Activated naive CD4-positive, alpha-beta T cell treated with anti-CD3 and anti-CD28 coated beads, Interleukin-2, amount 50 U/mL, for 24 hours (primary cell): Measurements from ENCODE around the gene UNC79.

Source experiments
- H3K27ac Mint-ChIP-seq: one replicate; pipeline ENCODE4 v1.8.0; 2021; ENCODE audit warnings: mild to moderate bottlenecking, mixed read lengths
- H3K27me3 Mint-ChIP-seq: one replicate; pipeline ENCODE4 v1.8.0; 2021; ENCODE audit warnings: mixed read lengths
- H3K36me3 Mint-ChIP-seq: one replicate; pipeline ENCODE4 v1.8.0; 2021; ENCODE audit warnings: mixed read lengths
- H3K4me1 Mint-ChIP-seq: one replicate; pipeline ENCODE4 v1.8.0; 2021; ENCODE audit warnings: mixed read lengths
- H3K4me3 Mint-ChIP-seq: one replicate; pipeline ENCODE4 v1.8.0; 2021; ENCODE audit warnings: mild to moderate bottlenecking, mixed read lengths
- H3K9me3 Mint-ChIP-seq: one replicate; pipeline ENCODE4 v1.8.0; 2021; ENCODE audit warnings: mixed read lengths

Gene UNC79

DNA sequence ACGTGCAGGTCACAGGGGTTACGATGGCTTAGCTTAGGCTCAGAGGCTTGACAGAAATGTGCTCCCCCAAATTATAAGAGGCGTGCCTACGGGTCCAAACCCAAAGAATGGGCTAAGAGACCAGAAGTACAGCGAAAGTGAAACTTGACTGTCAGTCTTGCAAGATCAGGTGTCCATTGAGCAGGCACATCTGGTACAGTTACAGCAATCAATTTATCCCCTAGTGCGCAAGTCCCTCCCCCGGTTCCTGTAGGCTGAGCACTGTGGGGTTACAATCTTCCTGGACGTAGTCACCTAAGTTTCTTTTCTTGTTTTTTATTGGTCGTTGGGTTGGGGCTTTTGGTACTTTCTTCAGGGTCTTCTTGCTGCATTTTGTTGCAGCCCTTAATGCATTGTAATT is 134.2 kb downstream of the UNC79 start:
- no peaks in the 10 kb centered on the region for H3K4me1 Mint-ChIP-seq
- no peaks in the 10 kb centered on the region for H3K36me3 Mint-ChIP-seq
- no peak overlapping the region for H3K4me3 Mint-ChIP-seq
- H3K27ac Mint-ChIP-seq = no peak overlapping the region
- no peaks in the 10 kb centered on the region for H3K27me3 Mint-ChIP-seq
- peaks cover 6% of the 10 kb centered on the region for H3K9me3 Mint-ChIP-seq

- no peak overlapping the region for H3K4me3 Mint-ChIP-seq
- peaks cover 6% of the 10 kb centered on the region for H3K9me3 Mint-ChIP-seq
- no peaks in the 10 kb centered on the region for H3K4me1 Mint-ChIP-seq
- no peak overlapping the region for H3K27ac Mint-ChIP-seq
- peaks cover 2% of the 10 kb centered on the region for H3K27me3 Mint-ChIP-seq
- H3K36me3 Mint-ChIP-seq = no peaks in the 10 kb centered on the region
Measured at GRCh38 chr14:93566065-93566693, 135.4 kb downstream of the UNC79 start.

GRCh38 chr14:93571275-93571674 is 140.5 kb downstream of the UNC79 start:
- Mint-ChIP-seq H3K4me3 (no peak overlapping the region), H3K9me3 (no peaks in the 10 kb centered on the region), H3K36me3 (no peaks in the 10 kb centered on the region), H3K27ac (no peak overlapping the region), H3K4me1 (no peaks in the 10 kb centered on the region), H3K27me3 (peaks cover 3% of the 10 kb centered on the region)

DNA sequence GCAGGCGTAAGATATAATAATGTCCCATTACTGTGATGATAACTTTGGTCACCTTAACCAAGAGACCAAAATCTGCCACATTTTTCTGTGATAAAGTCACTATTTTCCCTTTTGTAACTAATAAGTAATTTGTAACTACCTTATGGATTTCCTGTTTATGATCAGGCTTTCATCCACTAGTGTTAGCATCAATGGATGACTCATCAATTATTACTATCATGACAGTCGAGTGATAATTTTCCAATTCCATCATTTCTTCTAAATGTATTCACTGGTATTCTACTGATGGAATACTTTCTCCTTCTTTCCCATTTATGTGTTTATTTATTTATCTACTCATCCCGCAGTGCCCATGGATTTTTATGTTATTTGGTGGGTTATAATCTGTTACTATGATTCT is 148.4 kb downstream of the UNC79 start:
- Mint-ChIP-seq H3K36me3 (no peaks in the 10 kb centered on the region), H3K4me1 (no peaks in the 10 kb centered on the region), H3K9me3 (no peaks in the 10 kb centered on the region), H3K27me3 (peaks cover 1% of the 10 kb centered on the region), H3K27ac (no peak overlapping the region), H3K4me3 (no peak overlapping the region)

GRCh38 chr14:93582516-93582915 is 151.8 kb downstream of the UNC79 start:
- H3K27ac Mint-ChIP-seq = no peak overlapping the region
- H3K9me3 Mint-ChIP-seq = no peaks in the 10 kb centered on the region

GRCh38 chr14:93587330-93587729 is 156.6 kb downstream of the UNC79 start:
- Mint-ChIP-seq H3K4me3 (no peak overlapping the region), H3K4me1 (no peaks in the 10 kb centered on the region), H3K36me3 (no peaks in the 10 kb centered on the region), H3K27me3 (peaks cover 8% of the 10 kb centered on the region), H3K9me3 (peaks cover 4% of the 10 kb centered on the region), H3K27ac (no peak overlapping the region)

More at GRCh38 chr14:93582516-93582915, 151.8 kb downstream of the UNC79 start:
- no peaks in the 10 kb centered on the region for H3K4me1 Mint-ChIP-seq
- H3K27me3 Mint-ChIP-seq = peaks cover 2% of the 10 kb centered on the region
- no peak overlapping the region for H3K4me3 Mint-ChIP-seq
- no peaks in the 10 kb centered on the region for H3K36me3 Mint-ChIP-seq

DNA sequence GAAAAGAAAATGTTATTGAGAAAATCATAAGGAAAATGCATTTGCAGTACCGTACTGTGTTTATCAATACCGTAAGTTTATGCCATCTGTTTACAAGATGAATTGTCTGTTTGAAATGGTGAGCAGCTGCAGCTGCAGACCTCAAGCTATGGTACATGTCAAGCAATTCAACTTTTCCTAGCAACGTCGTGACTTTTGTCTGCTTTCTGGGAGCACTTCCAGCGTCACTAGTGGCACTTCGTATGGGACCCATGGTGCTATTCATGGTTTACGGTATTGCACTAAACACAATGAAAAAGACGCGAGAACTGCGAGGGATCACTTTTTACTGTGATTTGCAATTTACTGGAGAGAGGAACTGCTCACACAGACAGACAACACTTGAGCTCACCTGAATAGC is 160.8 kb downstream of the UNC79 start:
- H3K36me3 Mint-ChIP-seq = no peaks in the 10 kb centered on the region
- peaks cover 4% of the 10 kb centered on the region for H3K9me3 Mint-ChIP-seq
- H3K27ac Mint-ChIP-seq = no peak overlapping the region
- peaks cover 16% of the 10 kb centered on the region for H3K27me3 Mint-ChIP-seq
- no peak overlapping the region for H3K4me3 Mint-ChIP-seq
- H3K4me1 Mint-ChIP-seq = no peaks in the 10 kb centered on the region

DNA sequence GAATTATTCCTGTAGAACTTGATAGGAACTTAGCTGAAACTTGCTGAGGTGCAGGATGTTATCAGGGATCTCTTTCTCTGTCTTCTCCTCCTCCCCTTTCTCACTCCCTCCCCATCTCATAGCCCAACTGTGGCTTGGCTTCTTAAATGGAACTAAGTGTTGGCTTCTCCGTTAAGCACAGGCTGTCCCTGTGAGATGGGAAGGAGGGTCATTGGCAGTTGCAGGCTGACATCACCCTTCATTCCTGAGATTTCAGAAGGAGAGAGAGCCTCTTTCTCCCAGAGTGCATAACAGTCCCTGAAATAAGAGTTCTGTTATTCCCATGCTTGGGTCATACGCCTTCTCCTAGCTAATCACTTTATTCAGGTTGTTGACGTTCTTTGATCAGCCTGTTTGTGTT is 162.0 kb downstream of the UNC79 start:
- Mint-ChIP-seq H3K4me1 (no peaks in the 10 kb centered on the region), H3K27me3 (peaks cover 12% of the 10 kb centered on the region), H3K27ac (no peak overlapping the region), H3K9me3 (peaks cover 4% of the 10 kb centered on the region), H3K4me3 (no peak overlapping the region), H3K36me3 (no peaks in the 10 kb centered on the region)

DNA sequence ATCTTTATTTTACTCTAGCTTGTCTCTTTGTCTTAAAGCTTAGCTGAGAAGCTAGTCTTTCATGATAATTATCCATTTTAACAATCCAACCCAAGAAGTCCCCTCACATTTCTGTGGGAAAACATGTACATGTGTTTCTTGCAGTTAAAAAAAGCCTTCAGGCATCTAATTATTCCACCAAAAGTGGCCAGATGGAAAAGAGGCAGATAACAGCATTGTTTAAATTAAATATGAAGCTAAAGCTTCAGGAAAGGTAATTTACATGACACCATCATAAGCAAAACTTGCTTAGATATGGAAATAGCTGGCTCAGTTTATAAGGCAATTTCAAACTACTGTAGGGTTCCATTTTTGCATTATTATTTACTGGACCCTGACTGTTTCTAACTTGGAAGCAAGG is 175.4 kb downstream of the UNC79 start:
- peaks cover 11% of the 10 kb centered on the region for H3K27me3 Mint-ChIP-seq
- H3K4me3 Mint-ChIP-seq = no peak overlapping the region
- no peaks in the 10 kb centered on the region for H3K4me1 Mint-ChIP-seq

DNA sequence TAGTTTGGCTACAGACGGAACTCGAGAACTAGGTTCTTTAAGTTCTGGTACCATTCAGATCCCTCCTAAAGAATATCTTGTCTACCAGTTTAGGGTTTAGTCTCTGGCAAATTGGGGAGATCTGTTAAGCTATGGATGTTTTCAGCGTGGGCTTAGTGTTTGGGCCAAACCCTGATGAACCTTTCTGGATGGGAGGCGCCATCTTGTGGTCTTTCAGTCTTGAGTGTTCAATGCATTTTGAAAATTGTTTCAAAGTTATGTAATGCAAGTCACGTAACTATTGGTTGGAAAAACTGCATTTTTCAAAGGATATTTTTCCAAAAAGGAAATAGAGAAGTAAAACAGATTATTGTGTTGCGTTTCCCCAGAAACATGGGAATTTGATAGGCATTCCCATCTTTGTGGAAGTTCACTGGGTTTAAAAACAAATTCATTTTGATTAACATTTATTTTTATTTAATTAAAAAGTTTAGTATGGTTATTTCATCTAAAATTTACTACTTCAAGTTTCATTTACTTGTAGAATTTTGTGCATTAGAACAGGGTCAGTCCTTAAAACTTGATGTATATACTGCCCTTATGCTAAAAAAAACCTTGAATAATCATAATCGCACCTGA is 188.5 kb downstream of the UNC79 start:
- no peaks in the 10 kb centered on the region for H3K9me3 Mint-ChIP-seq
- no peak overlapping the region for H3K27ac Mint-ChIP-seq

More for the DNA sequence above, 175.4 kb downstream of the UNC79 start:
- Mint-ChIP-seq H3K9me3 (no peaks in the 10 kb centered on the region), H3K36me3 (no peaks in the 10 kb centered on the region), H3K27ac (no peak overlapping the region)

GRCh38 chr14:93628048-93628447 is 197.3 kb downstream of the UNC79 start:
- Mint-ChIP-seq H3K4me1 (no peaks in the 10 kb centered on the region), H3K27ac (no peak overlapping the region), H3K9me3 (no peaks in the 10 kb centered on the region), H3K27me3 (peaks cover 8% of the 10 kb centered on the region), H3K36me3 (no peaks in the 10 kb centered on the region), H3K4me3 (no peak overlapping the region)

More for the DNA sequence above, 188.5 kb downstream of the UNC79 start:
- H3K27me3 Mint-ChIP-seq = peaks cover 2% of the 10 kb centered on the region
- H3K4me1 Mint-ChIP-seq = no peaks in the 10 kb centered on the region
- no peak overlapping the region for H3K4me3 Mint-ChIP-seq
- no peaks in the 10 kb centered on the region for H3K36me3 Mint-ChIP-seq

DNA sequence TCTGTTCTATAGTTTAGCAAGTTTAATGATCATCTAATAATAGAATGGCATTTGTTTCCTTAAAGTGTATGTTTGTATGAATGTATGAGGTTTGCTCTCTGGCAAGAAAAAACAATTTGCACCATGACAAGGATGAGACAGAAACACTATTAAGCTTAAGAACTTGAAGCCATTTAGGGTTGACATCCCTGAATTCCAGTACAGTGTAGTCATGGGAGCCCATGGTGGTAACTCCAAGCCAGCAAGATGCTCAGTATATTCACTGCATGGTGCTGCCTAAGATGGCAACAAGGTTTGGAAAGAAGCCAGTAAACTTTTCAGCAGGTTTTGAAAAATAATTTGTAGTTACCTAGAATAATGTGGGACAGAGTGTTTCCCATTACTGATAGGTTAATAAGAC is 198.9 kb downstream of the UNC79 start:
- no peaks in the 10 kb centered on the region for H3K4me1 Mint-ChIP-seq

DNA sequence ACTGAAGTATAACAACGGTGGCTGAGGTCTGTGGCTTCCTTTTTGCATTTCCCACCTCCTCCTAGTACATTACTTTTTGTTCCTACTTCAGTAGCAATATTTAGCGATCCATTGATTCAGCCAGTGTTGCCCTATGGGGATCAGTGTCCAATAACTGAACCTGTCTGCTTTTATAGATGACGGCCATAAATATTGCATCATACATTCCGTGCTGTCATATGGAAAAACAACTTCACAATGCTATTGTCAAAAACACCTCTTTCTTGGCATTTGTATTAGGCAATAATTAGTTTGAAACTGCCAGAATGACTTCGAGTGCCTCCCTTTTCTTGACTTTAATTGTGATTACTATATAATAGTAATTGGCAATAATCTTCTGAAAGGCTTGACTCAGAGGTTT is 208.1 kb downstream of the UNC79 start:
- no peak overlapping the region for H3K27ac Mint-ChIP-seq
- H3K9me3 Mint-ChIP-seq = no peaks in the 10 kb centered on the region
- no peaks in the 10 kb centered on the region for H3K36me3 Mint-ChIP-seq
- no peaks in the 10 kb centered on the region for H3K4me1 Mint-ChIP-seq
- peaks cover 35% of the 10 kb centered on the region for H3K27me3 Mint-ChIP-seq
- no peak overlapping the region for H3K4me3 Mint-ChIP-seq

More for the DNA sequence above, 198.9 kb downstream of the UNC79 start:
- Mint-ChIP-seq H3K4me3 (no peak overlapping the region), H3K9me3 (no peaks in the 10 kb centered on the region), H3K27me3 (peaks cover 7% of the 10 kb centered on the region), H3K36me3 (no peaks in the 10 kb centered on the region), H3K27ac (no peak overlapping the region)

DNA sequence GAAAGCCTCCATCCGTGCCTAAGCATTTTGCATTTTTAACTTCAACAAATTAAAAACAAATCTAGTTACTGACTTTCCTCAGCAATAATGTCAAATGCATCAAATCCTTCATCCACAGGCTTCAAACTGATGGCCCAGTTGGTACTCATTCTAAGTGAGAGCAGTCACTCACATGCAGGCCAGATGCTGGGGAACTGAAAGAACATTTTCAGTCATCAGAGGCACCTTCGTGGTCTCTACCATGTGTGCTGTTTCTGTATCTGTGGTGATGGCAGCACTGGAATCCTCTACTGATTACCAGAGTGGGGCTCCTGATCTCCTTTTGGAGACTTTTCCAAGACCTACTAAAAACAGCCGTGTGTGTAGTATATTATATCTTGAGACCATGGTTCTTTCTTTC is 212.4 kb downstream of the UNC79 start:
- Mint-ChIP-seq H3K9me3 (no peaks in the 10 kb centered on the region), H3K27me3 (peaks cover 39% of the 10 kb centered on the region), H3K4me3 (no peak overlapping the region), H3K27ac (no peak overlapping the region), H3K36me3 (no peaks in the 10 kb centered on the region), H3K4me1 (peaks cover 1% of the 10 kb centered on the region)

DNA sequence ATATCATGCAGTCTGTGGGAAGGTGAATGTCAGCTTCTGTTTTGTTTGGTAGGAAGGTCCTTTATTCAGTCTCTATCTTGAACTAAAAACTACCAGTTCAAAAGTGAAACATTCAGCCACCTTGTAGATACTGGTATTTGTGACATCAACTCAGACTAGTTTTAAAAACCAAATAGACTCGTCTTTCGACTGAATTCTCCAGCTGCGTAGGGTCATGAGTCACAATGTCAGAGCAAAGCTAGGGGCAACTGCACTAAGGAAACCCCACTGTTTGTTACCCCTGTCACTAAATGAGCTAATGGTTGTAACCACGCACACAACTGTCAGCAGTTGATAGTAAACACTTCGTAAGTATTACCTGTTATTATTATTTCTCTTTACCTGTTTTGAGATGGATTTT is 212.9 kb downstream of the UNC79 start:
- no peak overlapping the region for H3K4me3 Mint-ChIP-seq
- no peaks in the 10 kb centered on the region for H3K36me3 Mint-ChIP-seq
- peaks cover 7% of the 10 kb centered on the region for H3K4me1 Mint-ChIP-seq
- H3K27me3 Mint-ChIP-seq = peaks cover 37% of the 10 kb centered on the region
- no peak overlapping the region for H3K27ac Mint-ChIP-seq
- H3K9me3 Mint-ChIP-seq = no peaks in the 10 kb centered on the region

DNA sequence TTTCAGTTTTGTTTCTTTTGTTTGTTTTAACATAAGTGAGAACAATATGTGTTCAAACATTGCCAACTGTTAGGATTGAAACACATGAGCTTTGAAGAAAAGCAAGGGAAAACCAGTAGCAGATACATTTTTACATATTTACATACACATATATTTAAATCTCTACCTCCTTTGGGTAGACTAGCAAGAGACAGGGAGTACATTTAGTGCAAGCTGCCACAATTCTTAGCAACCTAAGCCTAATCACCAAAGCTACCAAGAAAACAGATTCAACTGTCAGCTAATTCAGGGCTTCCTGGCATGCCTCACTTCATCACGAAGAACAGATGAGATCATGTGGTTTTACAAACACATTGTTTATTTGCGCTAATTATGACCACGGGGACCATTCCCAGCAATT is 214.5 kb downstream of the UNC79 start:
- Mint-ChIP-seq H3K9me3 (no peaks in the 10 kb centered on the region), H3K27ac (no peak overlapping the region), H3K27me3 (peaks cover 31% of the 10 kb centered on the region), H3K4me1 (peaks cover 9% of the 10 kb centered on the region), H3K4me3 (no peak overlapping the region), H3K36me3 (no peaks in the 10 kb centered on the region)
